ENCODE data around the gene GRAMD1A.
A peak's percentile ranks its signal among the peaks of the same experiment; 100 is the strongest.
"Not testable (repeated sequence)": the region's sequence is repeated elsewhere in the genome, so short reads cannot be mapped to it uniquely, and the experiment has no call there.

Gene GRAMD1A

DNA sequence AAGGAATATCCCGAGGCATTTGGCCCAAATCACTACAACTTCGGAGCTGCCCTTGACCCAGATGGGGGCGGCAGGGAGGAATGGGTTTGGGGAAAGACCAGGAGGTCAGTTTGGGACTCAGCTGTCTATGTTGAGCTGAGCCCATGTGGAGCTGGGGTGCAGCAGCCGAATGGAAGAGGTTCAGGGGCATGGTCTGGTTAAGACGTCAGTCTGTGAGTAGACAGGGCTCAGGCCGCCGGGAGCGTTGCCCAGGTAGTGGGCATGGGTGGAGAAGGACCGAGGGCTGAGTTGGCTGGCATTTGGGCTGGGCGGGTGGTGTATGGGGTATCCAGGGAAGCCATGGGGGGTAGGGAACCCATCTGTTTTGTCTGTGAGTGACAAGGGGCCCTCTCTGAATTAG, 20.9 kb downstream of the GRAMD1A start:
- no peak for DNase-seq

DNA sequence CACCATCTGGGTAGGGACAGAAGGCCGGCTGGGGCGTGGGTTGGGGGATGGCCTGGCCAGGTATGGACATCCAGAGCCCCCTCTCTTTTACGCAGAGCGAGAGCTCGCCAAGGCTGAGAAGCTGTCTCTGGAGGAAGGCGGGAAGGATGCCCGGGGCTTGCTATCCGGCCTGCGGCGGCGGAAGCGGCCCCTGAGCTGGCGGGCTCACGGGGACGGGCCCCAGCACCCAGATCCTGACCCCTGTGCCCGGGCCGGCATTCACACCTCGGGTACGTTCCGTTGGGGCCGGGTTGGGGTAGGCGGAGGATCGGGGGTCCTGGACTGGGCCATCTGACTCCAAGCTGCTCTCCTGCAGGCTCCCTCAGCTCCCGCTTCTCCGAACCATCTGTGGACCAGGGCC, 21.5 kb downstream of the GRAMD1A start:
- no peak for DNase-seq

DNA sequence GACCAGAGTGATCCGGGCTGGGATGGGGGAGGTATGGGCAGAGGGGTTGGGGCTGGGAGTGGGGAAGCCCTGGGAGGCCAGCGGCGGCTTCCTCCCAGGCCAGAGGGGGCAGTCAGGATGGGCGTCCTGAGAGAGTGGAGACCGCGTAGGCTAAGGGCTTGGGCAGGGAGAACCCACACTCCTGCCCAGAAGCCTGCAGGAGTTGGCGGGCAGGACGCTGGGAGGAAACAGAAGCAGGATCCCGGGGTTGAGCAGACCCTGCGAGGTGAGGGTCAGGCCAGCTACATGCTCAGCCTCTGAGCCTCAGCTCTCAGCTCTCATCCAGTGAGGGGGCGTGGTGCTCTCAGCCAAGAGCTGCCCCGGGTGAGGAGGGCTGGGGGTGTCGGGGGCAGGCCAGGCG, 22.3 kb downstream of the GRAMD1A start:
- DNase-seq: no peak

DNA sequence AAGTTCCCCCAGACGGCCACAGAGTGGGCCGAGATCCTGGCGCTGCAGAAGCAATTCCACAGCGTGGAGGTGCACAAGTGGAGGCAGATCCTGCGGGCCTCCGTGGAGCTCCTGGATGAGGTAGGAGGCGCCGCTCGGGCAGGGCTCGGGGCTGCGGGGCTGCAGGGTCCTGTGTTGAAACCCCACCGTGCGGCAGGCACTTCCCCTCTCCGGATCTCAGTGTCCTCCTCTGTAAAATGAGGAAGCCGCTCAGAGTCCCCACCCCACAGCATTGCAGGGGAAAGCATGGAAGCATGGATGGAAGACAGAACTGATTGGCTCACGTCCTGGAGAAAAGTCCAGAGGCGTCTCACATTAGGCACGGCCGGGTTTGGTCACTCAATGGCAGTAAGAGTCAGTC, 23.3 kb downstream of the GRAMD1A start:
- DNase-seq: no peak

DNA sequence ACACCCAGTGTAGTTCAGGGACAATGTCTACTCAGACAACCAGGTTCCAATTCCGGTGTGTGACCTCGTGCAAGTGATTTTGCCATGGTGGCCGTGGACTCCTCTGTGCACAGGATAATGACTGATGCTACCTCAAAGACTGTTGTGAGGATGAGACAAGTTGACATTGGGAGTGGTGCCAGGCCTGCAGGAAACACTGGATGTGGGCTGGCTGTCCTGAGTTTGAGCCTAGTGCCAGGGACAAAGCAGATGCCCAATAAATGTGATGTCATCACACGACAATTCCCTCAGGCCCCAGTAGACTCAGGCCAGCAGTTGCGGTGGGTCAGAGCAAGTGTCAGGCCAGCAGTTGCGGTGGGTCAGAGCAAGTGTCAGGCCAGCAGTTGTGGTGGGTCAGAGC, 24.0 kb downstream of the GRAMD1A start:
- no peak for DNase-seq

DNA sequence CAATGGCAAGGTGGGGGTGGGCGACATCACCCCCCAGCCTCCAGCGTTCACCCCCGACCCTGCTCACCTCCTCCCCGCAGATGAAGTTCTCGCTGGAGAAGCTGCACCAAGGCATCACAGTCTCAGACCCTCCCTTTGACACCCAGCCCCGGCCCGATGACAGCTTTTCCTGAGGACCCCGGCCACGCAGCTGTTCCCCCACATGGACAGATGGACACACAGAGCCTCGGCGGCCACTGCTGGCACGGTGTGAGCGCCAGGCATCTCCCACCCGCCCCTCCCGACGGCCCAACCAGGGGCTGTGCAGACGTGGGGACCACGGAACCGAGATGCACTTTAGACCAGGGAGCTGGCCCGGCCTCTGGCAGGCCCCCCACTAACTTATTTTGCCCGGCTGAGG, 25.8 kb downstream of the GRAMD1A start:
- no peak for DNase-seq

DNA sequence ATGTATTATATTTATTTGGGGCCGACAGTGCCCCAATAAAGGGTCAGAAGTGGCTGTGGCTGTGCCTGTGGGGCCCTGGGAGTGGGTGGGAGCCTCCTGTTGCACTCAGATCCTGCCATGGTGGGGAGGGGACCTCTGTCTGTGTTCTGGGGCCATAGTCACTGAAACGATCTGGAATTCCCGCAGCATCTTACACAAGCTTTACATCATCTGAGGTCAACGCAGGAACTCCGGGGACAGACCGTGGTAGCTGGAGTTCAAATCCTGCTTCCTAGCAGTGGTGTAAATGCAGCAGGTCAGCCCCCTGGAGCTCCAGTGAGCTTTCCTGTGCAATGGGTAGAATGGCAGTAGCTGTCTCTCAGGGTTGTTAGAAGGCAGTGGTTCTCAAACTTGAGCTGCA, 26.3 kb downstream of the GRAMD1A start:
- no peak for DNase-seq

DNA sequence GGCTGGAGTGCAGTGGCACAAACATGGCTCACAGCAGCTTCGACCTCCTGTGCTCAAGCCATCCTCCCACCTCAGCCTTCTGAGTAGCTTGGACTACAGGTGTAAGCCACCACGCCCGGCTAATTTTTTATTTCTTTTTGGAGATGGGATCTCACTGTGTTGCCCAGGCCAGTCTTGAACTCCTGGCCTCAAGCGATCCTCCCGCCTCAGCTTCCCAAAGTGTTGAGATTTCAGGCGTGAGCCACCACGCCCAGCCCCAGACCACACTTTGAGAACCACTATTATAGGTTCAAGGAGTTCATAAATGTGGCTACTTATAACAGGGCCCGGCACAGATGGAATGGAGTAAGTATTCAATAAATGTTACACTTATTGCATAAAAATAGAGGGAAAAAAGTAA, 26.9 kb downstream of the GRAMD1A start:
- no peak for DNase-seq

DNA sequence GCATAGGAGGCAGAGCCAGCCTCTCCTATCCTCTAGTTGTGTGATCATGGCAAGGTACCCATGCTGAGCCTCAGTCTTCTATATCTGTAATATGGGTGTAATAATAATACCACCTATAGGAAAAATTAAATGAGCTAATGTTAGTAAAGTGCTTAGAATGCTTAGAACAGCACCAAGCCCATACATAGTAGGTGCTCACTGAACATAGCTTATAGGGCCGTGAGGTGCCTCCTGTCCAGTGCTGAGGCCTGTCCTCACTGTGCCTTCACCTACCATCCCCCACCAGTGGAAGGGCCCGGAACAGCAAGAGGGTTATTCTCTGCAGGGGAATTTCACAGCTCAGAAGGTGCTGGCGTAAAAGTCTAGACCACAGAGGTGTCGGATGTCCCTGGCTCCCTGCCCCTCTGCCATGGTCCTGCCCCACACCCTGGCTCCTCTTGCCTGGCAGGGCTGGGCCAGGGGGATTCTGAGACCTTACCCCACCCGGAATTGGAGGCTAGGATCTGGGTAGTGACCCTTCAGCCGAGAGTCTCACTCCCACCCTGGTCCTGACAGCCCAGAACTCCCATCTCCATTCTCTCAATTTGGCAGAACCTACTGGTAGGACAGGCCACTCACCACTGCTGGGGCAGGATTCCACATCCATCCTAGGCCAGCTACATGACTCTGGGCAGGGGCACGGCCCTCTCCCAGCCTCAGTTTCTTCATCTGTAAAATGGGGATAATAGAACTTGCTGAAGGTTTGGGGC, 27.9 kb downstream of the GRAMD1A start:
- peak; percentile 24 for DNase-seq

DNA sequence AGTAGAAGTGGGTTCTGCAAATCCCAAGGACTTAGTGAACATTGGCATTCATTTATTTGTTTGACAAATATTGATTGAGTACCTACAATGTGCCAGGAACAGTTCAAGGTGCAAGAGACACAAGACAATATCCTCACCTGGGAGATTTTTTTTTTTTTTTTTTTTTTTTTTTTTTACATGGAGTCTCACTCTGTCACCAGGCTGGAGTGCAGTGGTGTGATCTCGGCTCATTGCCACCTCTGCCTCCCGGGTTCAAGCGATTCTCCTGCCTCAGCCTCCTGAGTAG, 28.4 kb downstream of the GRAMD1A start:
- not testable (repeated sequence) for DNase-seq

DNA sequence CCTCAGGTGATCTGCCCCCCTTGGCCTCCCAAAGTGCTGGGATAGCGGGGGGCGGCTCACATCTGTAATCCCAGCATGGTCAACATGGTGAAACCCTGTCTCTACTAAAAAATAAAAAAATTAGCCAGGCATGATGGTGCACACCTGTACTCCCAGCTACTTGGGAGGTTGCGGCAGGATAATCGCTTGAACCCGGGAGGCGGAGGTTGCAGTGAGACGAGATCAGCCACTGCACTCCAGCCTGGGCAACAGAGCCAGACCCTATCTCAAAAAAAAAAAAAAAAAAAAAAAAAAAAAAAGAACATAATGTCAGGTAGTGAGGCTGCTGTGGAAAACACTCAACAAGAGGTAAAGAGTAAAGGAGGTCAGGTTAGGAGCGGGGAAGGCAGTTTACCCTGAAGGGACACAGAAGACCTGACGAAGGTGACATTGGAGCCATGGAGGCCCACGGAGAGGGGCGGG, 29.2 kb downstream of the GRAMD1A start:
- DNase-seq: not testable (repeated sequence)

DNA sequence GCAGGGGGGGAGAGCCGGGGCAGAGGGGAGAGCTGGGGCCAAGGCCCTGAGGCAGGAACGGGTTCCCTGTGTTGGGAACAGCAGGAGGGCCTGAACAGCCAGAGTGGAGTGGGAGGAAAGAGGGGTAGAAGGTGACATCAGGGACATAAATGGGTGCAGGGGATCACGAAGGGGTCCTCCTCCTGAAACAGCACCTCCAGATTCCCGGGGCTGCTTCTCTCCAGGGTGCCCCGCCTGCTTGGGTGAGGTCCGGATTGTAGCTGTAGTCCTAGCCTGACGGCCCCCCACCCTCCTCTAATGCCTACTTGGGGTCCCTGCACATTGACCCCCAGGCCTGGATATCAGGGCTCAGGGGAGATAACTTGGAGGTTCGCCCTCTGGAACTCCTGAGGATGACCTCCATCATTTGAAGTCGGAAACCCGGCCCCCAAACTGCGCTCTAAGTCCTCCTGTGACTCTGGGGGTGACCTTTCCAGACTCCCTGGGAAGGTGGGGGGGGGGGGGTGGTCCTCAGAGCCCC, 29.7 kb downstream of the GRAMD1A start:
- DNase-seq: no peak

DNA sequence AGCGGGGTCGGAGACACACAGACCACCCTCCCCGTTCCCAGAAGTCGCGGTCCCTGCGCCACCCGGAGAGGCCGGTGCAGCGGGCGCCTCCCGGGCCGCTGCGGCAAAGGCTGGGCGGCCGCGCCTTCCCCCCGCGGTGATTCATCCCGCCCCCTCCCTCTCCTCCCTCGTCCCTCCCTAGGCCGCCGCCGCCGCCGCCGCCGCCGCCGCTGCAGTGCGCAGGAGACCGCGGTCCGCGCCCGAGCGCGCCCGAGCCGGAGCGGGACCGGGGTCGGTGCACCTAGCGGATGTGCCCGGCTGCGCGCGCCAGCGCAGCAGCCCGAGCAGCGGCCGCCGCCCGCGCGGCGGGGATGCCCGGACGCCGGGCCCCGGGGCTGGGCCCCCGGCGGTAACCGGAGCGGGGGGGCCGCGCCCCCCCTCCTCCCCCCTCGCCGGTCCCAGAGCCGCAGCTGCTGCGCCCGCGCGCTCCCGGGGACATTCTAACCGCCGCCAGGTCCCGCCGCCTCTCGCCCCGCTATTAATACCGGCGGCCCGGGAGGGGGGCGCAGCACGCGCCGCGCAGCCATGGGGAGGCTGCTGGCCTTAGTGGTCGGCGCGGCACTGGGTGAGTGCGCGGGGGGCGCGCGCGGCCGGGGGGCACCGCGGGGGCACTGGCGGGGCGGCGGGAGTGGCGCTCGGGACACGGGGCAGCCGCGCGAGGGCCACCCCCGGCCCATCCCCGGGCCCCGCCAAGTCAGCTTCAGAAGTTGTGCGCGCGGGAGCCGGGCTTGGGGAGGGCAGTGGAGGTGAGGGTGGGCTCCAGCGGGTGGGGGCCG, 30.3 kb downstream of the GRAMD1A start, which contains the start of gene SCN1B:
TSS of gene SCN1B (plus strand) at position 214 of the 815 bp plus-strand sequence. CDS start at position 565, 351 bp downstream.
- DNase-seq: peak; percentile 77

DNA sequence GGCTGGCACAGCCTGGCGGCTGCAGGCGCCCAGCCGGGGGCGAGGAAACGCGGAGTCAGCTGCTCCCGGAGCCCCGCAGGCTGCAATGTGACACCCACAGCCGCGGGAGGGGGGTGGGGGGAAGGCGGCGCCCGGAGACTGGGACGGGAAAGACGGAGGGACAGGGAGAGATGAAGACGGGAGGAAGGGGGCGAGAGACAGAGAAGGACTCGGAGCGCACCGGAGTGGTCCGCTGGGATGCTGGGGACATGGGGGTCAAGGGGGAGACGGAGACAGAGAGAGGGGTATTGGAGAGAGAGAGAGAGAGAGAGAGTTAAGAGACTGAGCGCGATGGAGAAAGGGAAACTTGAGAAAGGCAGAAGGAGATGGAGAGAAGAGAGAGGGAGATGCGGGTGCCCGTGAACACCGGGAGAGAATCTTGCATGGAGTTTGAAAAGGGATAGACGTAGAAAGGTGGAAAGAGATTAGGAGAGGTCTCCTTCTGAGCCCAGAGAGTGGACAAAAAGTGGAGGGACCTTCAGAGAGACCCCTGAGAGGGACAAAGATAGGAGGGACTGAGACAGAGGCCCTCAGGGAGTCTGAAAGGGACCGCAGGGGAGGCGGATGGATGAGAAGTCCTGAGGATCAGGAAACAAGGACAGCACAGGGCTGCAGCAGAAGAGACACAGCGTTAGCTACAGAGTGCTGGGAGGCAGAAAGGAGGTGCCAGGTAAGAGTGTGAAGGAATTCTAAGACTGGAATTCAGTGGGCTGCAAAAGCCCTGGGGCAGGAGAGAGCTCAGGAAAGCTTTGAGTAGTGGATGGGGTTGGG, 31.2 kb downstream of the GRAMD1A start:
- peak; percentile 31 for DNase-seq

DNA sequence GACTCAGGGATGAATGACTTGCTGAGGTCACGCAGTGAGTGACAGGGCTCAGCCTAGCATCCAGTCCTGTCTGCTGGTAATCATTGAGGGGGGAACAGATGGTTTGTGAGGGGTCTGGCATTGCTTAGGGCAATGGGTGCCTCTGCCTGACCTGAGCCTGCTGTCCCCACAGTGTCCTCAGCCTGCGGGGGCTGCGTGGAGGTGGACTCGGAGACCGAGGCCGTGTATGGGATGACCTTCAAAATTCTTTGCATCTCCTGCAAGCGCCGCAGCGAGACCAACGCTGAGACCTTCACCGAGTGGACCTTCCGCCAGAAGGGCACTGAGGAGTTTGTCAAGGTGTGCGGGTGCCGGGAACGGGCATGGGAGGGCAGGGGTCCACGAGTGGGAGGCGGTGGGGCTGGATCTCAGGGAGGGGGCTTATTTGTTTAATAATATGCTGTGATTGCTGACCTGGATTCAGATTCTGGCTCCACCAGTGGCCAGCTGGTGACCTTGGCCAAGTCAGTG, 32.3 kb downstream of the GRAMD1A start:
- no peak for DNase-seq

DNA sequence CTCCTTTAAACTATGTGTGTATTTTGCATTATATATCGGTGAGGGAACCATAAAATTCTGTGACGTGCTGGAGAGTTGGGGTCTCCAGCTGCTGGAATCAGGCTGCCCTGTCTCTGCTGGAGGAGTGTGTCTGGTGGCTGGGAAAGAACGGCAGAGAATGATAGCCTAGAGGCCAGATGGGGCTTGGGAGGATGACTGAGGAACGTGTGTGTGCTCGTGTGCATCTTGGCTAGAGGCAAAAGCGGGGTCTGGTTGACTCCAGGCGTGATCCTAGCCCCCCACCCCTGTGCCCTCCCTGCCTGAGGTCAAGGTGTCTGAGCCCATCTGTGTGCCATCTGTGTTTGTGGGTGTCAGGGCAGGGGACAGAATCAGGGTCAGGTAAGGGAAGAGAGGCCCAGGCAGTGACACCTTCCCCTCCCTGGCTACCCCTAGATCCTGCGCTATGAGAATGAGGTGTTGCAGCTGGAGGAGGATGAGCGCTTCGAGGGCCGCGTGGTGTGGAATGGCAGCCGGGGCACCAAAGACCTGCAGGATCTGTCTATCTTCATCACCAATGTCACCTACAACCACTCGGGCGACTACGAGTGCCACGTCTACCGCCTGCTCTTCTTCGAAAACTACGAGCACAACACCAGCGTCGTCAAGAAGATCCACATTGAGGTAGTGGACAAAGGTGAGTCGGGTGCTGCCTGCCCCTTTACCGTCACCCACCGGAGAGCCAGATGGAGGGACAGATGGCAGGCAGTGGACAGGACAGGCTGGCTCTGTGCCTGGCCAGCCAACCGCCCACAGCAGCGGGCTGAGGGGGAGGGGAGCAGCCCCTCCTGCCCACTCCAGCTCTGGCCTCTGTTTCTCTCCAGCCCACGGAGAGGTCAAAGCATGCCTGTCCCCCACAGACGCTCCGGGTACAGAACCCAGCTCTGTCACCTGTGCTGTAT, 33.2 kb downstream of the GRAMD1A start:
- no peak for DNase-seq

DNA sequence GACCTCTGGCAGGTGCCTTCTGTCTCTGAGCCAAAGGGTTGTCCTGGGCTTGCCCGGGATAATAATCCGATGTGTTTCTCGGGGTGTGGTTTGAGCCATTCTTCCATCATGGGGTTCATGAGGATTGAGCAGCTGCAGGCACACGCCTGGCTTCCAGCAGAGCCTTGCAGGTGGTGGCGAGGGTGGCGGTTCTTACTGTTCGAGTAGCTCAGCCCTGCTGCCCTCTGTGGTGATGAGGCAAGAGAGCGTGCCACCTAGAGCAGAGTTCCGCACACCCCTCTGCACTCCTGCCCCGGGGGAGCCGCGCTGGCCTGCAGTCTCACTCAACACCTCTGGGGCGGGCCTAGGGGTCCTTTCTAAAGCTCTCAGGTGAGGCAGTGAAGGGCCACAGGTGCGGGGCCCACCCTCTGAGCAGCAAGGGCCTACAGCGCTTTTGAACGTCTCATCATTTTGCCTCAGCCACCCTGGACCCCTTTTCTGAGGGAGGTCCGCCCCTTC, 33.9 kb downstream of the GRAMD1A start:
- no peak for DNase-seq

DNA sequence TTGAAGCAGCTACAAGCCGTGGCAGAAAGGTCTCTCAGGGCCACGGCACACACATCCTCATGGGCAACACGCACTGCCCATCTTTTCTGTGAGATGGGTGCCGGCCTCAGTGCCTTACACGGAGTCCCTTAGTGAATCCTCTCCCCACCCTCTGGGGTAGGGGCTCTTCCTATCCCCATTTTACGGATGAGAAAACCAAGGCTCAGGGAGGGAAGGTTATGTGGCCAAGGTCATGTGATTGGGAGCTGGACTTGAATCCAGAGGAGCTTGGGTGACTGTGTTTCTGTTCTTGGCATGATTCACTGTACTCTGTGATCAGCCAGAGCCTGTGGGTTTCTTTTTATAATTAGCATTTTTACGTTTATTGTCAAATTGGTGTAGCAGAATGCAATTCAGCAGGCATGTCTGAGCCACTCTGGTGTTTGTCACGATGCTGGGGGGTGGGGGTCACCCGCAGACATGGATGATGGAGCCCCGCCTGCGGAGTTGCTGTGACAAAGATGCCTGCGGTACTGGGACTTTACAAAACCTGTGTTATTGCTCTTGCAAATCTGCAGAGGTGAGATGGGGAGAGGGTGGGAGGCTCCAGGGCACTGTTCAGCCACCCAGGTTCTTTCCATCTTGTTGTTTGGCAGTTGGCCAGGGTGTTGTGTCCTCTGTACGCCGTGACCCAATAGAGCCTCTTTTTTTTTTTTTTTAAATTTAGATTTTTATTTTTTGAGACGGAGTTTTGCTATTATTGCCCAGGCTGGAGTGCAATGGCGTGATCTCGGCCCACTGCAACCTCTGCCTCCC, 34.7 kb downstream of the GRAMD1A start:
- DNase-seq: no peak

DNA sequence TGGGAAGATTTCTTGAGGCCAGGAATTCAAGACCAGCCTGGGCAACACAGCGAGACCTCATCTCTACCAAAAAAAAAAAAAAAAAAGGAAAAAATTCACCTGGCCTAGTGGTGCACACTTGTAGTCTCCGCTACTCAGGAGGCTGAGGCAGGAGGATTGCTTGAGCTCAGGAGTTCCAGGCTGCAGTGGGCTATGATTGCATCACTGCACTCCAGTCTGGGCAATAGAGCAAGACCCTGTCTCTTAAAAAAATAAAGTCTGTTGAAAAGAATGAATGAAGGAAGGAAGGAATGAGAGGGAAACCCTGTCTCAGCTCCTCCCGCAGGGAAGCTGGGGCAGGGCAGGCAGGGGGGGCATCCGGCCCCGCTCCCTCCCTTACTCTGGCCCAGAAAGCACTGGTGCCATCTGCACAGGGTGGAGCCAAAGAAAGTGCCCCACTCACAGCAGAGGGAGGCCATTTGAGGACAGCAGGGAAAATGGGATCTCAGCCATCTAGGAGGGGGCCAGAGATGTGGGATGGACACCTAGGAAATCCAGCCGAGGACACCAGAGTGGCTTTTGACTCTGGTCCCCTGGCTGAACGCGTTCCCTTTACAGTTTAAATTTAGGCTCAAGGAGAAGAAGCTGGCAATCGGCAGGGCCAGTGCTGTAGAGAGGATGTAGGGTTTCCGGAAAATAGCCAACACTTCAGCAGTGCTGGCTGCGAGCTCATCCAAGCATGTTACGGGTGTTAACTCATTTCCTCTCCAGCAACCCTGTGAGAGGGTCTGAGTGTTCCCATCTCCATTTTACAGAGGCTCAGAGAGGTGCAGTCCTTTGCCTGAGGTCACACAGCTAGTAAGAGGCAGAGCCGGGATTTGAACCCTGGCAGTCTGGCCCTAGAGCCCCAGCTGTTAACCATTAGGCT, 37.8 kb downstream of the GRAMD1A start:
- DNase-seq: no peak

All from fibroblast of skin of scalp (primary cell).